CD1c-positive myeloid dendritic cell (primary cell): Measurements from ENCODE around the gene TTLL11.

ENCODE experiments used
- DNase-seq: peaks from one replicate; pipeline ENCODE4 v3.0.0-alpha.2; 2016; ENCODE audit errors: extremely low spot score

Gene TTLL11

GRCh38 chr9:121833061-121833460, 260.0 kb downstream of the TTLL11 start:
- no peak for DNase-seq

DNA sequence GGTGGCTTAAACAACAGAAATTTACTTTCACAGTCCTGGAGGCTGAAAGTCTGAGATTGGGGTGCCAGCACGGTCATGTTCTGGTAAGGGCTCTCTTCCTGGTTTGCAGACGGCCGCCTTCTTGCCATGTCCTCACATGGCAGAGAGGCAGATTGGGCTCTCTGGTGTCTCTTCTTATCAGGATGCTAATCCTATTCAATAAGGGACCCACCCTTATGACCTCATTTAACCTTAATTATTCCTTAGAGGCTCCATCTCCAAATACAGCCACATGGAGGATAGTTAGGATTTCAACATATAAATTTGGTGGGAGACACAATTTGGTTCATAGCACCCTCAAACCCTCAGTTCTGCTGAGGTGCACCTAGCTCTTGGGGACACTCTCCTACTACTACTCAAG, 261.2 kb downstream of the TTLL11 start:
- DNase-seq: no peak

GRCh38 chr9:121830441-121831140, 262.5 kb downstream of the TTLL11 start:
- DNase-seq: no peak

DNA sequence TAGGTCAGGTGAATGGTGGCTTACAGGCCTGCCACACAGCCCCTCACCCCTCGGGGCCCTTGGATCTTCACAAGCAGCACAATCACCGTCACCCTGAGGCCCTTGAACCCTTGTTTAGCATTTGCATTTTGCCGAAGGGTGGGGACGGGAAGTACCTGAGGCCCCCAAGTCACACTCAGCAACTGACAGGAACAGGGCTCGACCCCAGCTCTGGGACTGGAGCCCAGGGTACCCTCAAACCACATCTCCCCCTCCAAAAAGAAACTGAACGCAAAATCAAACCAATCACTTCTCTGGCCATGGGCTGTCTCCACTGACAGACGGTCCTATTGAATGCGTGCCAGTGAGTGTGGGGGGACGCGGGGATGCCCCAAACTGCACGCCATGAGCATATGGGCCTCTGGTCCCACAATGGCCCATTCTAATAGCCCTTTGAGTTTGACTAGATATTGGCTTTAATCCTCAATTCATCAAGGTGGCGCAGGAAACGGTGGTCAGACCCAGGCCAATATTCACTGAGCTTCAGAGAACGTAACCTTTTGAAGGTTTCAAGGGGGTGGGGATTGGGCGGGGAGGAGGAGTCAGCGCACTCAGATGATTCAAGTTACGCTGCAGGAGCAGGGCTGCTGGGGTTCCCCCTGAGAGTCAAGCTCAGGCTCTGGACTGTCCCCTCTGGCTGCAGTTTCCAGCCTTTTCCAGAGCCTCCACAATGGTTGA, 265.7 kb downstream of the TTLL11 start:
- DNase-seq: no peak

DNA sequence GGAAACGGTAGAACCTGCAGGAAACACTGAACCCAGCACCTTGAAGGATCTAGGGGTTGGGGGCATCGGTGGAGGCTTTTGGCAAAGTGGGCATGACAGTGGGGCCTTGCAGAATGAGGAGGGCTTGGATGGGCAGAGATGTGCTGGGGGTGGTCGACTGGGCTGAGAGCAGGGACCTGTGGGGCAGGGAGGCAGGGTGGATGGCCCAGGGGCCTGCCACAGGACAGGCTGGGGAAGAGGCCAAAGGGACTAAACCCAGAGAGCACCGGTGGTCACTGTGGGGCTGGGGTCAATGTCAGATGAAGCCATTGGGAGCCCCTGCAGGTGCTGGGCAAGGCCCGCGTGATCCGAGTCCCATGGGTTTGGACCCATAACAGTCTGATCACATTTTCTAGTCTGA, 266.4 kb downstream of the TTLL11 start:
- DNase-seq: no peak

GRCh38 chr9:121825031-121825691, 267.9 kb downstream of the TTLL11 start:
- DNase-seq: no peak

DNA sequence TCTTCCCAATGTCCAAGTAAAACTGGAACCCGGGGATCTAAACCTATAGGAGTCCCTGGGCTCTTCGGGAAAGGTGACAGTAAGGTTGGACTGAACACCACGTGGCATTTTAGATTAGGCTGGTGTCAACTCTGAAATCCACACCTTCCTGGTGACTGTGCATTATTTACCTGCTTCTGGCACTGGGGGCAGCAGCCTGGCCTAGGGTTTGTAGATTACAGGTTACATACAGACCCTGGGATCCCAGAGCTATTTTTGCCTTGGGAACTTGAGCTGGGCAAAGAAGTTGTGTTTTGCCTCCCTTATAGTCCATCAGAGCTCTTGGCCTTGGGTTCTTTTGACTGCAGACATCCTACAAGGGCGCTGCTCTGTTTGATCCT, 268.5 kb downstream of the TTLL11 start:
- no peak for DNase-seq

GRCh38 chr9:121823451-121824169, 269.5 kb downstream of the TTLL11 start:
- DNase-seq: no peak

- DNase-seq: no peak
Measured at GRCh38 chr9:121822093-121823085, 270.7 kb downstream of the TTLL11 start.

- DNase-seq: no peak
Measured at GRCh38 chr9:121821326-121821725, 271.8 kb downstream of the TTLL11 start.

DNA sequence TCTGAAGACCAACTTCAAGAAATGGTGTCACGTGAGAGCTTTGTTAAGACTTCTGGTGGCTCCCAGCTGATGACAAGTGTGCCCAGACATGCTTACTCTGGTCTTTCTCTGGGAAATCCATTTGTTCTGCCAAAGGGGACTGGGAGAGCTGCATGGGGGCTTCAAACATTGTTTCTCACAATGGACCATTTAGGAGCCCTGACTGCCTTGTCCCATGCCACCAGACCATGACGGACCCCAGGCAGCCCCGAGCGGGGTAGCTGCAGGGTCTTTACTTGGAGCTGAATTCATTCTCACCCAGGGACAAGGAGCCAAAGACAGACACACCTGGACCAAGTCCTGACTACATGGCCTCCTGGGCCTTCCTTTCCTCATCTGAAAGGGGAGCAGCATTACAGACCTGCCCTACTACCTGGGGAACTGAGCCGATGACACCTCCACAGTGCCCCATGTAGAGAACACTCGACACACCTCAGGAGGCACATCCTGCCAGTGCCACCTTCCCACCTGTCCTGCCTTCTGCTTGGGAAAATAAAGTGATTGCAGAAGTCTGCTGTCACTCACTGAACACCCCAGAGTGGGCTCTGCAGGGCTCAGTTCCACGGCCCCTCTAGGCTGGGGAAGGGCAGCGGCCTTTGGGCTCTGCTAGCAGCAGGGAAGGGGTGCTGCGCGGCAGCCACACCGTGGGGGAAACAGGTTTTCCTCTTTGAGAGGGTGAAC, 272.7 kb downstream of the TTLL11 start:
- no peak for DNase-seq

GRCh38 chr9:121819428-121820231, 273.5 kb downstream of the TTLL11 start:
- no peak for DNase-seq

GRCh38 chr9:121818841-121819427, 274.2 kb downstream of the TTLL11 start:
- DNase-seq: no peak

DNA sequence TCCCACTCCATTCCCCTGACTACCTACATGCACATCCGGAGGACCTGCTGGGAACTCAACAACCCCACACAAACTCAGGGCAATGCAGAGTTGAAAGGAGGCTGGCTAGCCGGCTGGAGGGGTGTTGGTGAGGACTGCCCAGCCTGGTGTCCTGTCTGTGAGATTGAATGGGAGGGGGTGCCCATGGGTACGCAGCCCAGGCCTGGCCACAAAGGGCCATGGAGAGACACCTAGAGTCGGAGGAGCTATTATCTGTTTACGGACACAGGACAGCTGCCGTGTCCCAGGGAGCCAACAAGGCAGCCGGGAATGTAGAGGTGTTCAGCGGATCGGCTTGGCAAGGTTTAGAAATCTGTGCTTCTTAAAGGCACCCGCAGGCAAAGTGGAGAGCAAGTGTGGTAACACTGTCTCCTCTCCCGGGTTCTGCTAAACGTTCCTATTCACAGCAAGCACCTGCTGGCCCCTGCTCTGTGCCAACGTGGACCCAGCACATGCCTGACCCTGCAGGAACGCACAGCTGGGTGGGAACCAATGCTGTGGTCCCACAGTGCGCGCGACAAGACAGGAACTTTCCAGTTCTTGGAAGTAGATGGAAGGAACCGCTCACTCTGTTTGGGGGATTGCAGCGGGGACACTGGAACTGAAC, 275.0 kb downstream of the TTLL11 start:
- no peak for DNase-seq

DNA sequence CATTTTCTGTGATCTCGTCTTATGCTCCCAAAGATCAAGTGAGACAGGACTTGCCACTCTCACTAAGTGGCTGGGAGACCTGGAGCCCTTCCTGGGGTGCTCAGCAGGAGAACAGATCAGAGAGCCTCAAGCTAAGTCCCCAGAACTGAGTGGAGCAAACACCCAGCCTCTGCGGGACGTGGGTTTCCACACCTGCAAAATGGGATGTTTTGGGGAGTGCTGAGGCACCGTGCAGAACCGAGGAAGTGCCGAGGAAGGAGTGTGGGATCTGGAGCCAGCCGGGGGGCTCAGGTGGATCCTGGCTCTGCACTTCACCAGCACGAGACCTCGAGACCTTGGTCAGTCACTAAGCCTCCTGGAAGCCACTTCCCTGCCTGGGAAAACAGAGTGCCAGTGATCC, 275.6 kb downstream of the TTLL11 start:
- no peak for DNase-seq

- no peak for DNase-seq
Measured at GRCh38 chr9:121816845-121817450, 276.2 kb downstream of the TTLL11 start.

DNA sequence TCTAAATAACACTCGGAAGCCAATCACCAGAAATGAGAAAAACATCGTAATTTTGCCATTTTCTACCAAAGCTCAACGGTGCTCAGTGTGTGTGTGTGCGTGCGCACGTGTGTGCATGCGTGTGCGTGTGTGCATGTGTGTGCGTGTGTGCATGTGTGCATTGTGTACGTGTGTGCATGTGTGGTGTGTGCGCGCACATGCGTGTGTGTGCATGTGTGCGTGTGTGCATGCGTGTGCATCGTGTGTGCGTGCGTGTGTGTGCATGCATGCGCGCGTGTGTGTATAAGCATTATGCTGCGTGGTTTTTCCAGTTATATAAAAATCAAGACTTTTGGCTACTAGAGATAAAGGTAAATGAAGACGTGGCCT, 276.7 kb downstream of the TTLL11 start:
- DNase-seq: no peak
